SK-N-SH (cell line): ENCODE data around the gene MAPT.

Source experiments
- POLR2AphosphoS5 ChIP-seq: IDR thresholded peaks from 2 replicates; pipeline ENCODE4 v1.6.1; 2012; ENCODE audit warnings: low read depth, low read length
- REST ChIP-seq: IDR thresholded peaks from 2 replicates; pipeline ENCODE4 v1.6.1; 2012; ENCODE audit warnings: mild to moderate bottlenecking, low read depth, low read length, moderate library complexity
- TAF1 ChIP-seq: IDR thresholded peaks from 2 replicates; pipeline ENCODE4 v1.6.1; 2012; ENCODE audit warnings: low read depth, mild to moderate bottlenecking, low read length, moderate library complexity, borderline replicate concordance
- TF ChIP-seq, protein P1 (sequence below): fragments of 200-600 bp; sonication (generic); IDR thresholded peaks from 2 replicates; pipeline ENCODE4 v1.6.1; 2017; ENCODE audit warnings: antibody characterized with exemption, mild to moderate bottlenecking, moderate library complexity

GRCh38 chr17:45871718-45872117 is 22.6 kb upstream of the MAPT start:
- TF ChIP-seq, protein P1, sequence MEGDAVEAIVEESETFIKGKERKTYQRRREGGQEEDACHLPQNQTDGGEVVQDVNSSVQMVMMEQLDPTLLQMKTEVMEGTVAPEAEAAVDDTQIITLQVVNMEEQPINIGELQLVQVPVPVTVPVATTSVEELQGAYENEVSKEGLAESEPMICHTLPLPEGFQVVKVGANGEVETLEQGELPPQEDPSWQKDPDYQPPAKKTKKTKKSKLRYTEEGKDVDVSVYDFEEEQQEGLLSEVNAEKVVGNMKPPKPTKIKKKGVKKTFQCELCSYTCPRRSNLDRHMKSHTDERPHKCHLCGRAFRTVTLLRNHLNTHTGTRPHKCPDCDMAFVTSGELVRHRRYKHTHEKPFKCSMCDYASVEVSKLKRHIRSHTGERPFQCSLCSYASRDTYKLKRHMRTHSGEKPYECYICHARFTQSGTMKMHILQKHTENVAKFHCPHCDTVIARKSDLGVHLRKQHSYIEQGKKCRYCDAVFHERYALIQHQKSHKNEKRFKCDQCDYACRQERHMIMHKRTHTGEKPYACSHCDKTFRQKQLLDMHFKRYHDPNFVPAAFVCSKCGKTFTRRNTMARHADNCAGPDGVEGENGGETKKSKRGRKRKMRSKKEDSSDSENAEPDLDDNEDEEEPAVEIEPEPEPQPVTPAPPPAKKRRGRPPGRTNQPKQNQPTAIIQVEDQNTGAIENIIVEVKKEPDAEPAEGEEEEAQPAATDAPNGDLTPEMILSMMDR = no peak
- TF ChIP-seq POLR2AphosphoS5 (no peak), REST (no peak), TAF1 (no peak)
